Right lobe of liver (tissue), 4 donors: ENCODE data around the gene ABHD6.

ENCODE experiments used
- POLR2A ChIP-seq: fragments of 450-650 bp; IDR thresholded peaks from one replicate; pipeline ENCODE4 v1.6.1; 2017; ENCODE audit warnings: antibody characterized with exemption, mild to moderate bottlenecking
- TF ChIP-seq, protein P1 (sequence below), 4 donors: fragments of 200-600 bp in 3 of 4; fragments of 450-650 bp in 1 of 4; IDR thresholded peaks; one replicate each; pipeline versions ENCODE4 v1.5.1 to v1.8.0; 2016 to 2022; ENCODE audit warnings: antibody characterized with exemption in 4 of 4, mild to moderate bottlenecking in 2 of 4
- donor health status: DM: no; HTN: no; CAD: no.
- donor health status: DM: no; HTN: no; CAD: no.
- donor health status: DM: no; HTN: yes; CAD: no.

DNA sequence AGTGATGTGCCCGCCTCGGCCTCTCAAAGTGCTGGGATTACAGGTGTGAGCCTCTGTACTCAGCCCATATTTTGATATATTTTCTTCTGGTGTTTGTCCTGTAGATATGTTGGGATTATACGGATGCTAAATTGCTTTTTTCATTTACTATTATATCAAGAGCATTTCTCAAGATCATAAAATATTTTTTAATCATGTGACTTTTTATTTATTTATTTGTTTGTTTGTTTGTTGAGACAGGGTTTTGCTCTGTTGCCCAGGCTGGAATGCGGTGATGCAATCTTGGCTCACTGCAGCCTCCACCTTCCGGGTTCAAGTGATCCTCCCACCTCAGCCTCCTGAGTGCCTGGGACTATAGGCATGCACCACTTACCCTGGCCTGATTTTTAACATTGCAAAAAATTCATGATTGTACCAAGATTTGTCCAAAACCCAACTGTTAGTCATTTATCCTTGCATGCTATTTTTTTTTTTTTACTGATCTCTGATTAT, 92.4 kb downstream of the ABHD6 start:
- TF ChIP-seq, protein P1, sequence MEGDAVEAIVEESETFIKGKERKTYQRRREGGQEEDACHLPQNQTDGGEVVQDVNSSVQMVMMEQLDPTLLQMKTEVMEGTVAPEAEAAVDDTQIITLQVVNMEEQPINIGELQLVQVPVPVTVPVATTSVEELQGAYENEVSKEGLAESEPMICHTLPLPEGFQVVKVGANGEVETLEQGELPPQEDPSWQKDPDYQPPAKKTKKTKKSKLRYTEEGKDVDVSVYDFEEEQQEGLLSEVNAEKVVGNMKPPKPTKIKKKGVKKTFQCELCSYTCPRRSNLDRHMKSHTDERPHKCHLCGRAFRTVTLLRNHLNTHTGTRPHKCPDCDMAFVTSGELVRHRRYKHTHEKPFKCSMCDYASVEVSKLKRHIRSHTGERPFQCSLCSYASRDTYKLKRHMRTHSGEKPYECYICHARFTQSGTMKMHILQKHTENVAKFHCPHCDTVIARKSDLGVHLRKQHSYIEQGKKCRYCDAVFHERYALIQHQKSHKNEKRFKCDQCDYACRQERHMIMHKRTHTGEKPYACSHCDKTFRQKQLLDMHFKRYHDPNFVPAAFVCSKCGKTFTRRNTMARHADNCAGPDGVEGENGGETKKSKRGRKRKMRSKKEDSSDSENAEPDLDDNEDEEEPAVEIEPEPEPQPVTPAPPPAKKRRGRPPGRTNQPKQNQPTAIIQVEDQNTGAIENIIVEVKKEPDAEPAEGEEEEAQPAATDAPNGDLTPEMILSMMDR (IDR thresholded peaks at IDR 0.05): no peak
- no peak for TF ChIP-seq POLR2A
